Panc1 (cell line): Measurements from ENCODE around the gene BTN2A1. TPM values are rescaled to one million over a fixed set of nuclear protein-coding genes. Genes with fewer than 3 reads are reported as not detected.

Experiments
- ATAC-seq: fragments of 200-7000 bp; cut with Tn5 transposase; 2 replicates; pipeline ENCODE4 v1.9.1; 2020; ENCODE audit warnings: mild to moderate bottlenecking, moderate library complexity
- BruUV-seq: library from RNA; stranded (reverse); fragments of 400-500 nt; replicated peaks from 2 replicates; lab custom pipeline; 2021; lab: Mats Ljungman, UMichigan
- CTCF ChIA-PET: fragments of 300-600 bp; sonication (Branson Sonifier 250); formaldehyde crosslinking; loops from one replicate; lab custom pipeline; 2022; ENCODE audit warnings: antibody characterized with exemption; lab: Charles Lee
- POLR2A ChIA-PET: fragments of 300-600 bp; sonication (Branson Sonifier 250); formaldehyde crosslinking; loops from one replicate; lab custom pipeline; 2022; ENCODE audit warnings: antibody characterized with exemption; lab: Charles Lee
- DNase-seq: peaks from one replicate; pipeline ENCODE4 v3.0.0-alpha.2; 2010; ENCODE audit warnings: low read depth, low spot score
- H3K27ac ChIP-seq: 2 replicates; pipeline ENCODE4 v1.5.1; 2011; ENCODE audit warnings: mild to moderate bottlenecking, low read length, inconsistent platforms
- H3K27me3 ChIP-seq: fragments of 200-500 bp; sonication (Bioruptor generic); 2 replicates; pipeline ENCODE4 v1.6.0; 2014; ENCODE audit warnings: low read length, inconsistent platforms; ENCODE audit not compliant: control insufficient read depth, insufficient read depth
- H3K36me3 ChIP-seq: fragments of 200-500 bp; sonication (Bioruptor generic); 2 replicates; pipeline ENCODE4 v1.5.1; 2014; ENCODE audit warnings: inconsistent platforms, mild to moderate bottlenecking, low read length, moderate library complexity; ENCODE audit not compliant: control insufficient read depth, insufficient read depth
- H3K4me1 ChIP-seq: 2 replicates; pipeline ENCODE4 v1.5.1; 2011; ENCODE audit warnings: inconsistent platforms, mild to moderate bottlenecking, low read length, moderate library complexity; ENCODE audit not compliant: control insufficient read depth, insufficient read depth
- H3K4me3 ChIP-seq, 2 experiments: 2 replicates each; pipeline ENCODE4 v1.5.1; 2011 to 2012; ENCODE audit warnings: low read depth in 2 of 2, low read length in 2 of 2, mild to moderate bottlenecking in 2 of 2, inconsistent platforms in 1 of 2, moderate library complexity in 1 of 2
- H3K9me3 ChIP-seq: fragments of 200-500 bp; sonication (Bioruptor generic); 2 replicates; pipeline ENCODE4 v1.5.1; 2014; ENCODE audit warnings: low read depth, mild to moderate bottlenecking, inconsistent platforms, low read length, moderate library complexity; ENCODE audit not compliant: control insufficient read depth, insufficient read depth
- POLR2AphosphoS5 ChIP-seq: IDR thresholded peaks from 2 replicates; pipeline ENCODE4 v1.6.1; 2012; ENCODE audit warnings: mild to moderate bottlenecking, low read depth, low read length, moderate library complexity
- SIN3A ChIP-seq: IDR thresholded peaks from 2 replicates; pipeline ENCODE4 v1.6.1; 2012; ENCODE audit warnings: low read depth, mild to moderate bottlenecking, low read length, moderate library complexity, borderline replicate concordance; ENCODE audit not compliant: insufficient read depth
- TCF7L2 ChIP-seq: IDR thresholded peaks from 2 replicates; pipeline ENCODE4 v1.6.1; 2011; ENCODE audit warnings: mild to moderate bottlenecking, low read depth, low read length, inconsistent platforms
- in situ Hi-C: cut with HindIII; loops from 2 replicates; pipeline ENCODE4 v1.10.0; 2016; ENCODE audit warnings: low sequenced_read_pairs, low pct_unique_long_range_greater_than_20kb
- intact Hi-C: fragments of 100-400 bp; cut with micrococcal nuclease; formaldehyde crosslinking; loops from one replicate; pipeline ENCODE4 v1.10.0; 2022; ENCODE audit not compliant: unreplicated experiment
- total RNA-seq: library from RNA; stranded (reverse); gene quantifications from one replicate; pipeline ENCODE4 v1.2.1, GENCODE V29; 2021; ENCODE audit not compliant: unreplicated experiment
- TF ChIP-seq, protein P1 (sequence below): fragments of 450-650 bp; IDR thresholded peaks from 2 replicates; pipeline ENCODE4 v1.5.1; 2017; ENCODE audit warnings: mild to moderate bottlenecking
- TF ChIP-seq, protein P2 (sequence below), 2 experiments: IDR thresholded peaks; 2 replicates each; pipeline ENCODE4 v1.6.1; 2011 to 2012; ENCODE audit warnings: low read depth in 2 of 2, control low read depth in 1 of 2, low read length in 1 of 2, mild to moderate bottlenecking in 1 of 2, moderate library complexity in 1 of 2; ENCODE audit not compliant: insufficient read depth in 1 of 2

BTN2A1 gene
- total RNA-seq, 1 experiment from 2014 or later = 23.0 TPM

DNA sequence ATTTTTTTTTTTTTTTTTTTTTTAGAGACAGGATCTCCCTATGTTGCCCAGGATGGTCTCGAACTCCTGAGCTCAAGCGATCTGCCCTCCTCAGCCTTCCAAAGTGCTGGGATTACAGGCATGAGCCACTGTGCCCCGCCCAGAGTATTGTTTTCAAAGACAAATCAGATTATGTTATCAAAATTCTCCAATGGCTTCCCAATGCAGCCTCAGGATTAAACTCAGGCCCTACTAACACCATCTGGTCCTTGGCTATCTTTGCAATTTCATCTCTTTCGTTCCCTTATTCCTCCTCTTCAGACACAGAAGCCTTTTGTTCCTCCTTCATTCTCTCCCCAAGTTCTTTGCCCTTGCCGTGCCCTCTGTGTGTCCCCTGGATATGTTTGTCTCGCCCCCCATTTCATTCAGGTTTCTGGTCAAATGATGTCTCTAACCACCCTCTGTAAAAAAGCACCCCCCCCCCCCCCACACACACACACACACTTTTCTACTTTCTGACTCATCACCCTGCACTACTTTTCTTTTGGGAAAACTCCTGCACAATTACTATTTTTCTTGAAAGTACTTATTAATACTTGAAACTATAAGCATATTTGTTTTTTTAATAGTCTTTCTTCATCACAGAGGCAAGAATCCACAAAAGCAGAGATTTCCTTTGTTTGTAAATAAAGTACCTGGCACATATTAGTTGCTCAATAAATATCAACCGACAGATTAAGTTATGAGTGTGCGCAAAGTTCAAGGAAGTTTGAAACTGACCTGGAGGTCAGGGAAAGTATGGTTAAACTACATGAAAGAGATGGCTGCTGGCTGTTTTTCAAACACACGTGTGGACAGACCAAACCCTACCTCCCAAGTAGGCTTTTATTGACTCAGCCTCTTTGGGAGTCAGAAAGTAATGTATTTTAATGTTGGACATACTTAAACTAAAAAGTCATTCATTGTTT lies 59.0 kb downstream of the BTN2A1 start:
- Histone ChIP-seq H3K36me3 (no peaks in the 10 kb centered on the region), H3K4me1 (peaks cover 5% of the 10 kb centered on the region), H3K9me3 (no peaks in the 10 kb centered on the region), H3K27me3 (no peaks in the 10 kb centered on the region), H3K27ac (no peak overlapping the region), H3K4me3 (no peak overlapping the region)
- DNase-seq = no peak
- no peak for ATAC-seq
- TF ChIP-seq, protein P1, sequence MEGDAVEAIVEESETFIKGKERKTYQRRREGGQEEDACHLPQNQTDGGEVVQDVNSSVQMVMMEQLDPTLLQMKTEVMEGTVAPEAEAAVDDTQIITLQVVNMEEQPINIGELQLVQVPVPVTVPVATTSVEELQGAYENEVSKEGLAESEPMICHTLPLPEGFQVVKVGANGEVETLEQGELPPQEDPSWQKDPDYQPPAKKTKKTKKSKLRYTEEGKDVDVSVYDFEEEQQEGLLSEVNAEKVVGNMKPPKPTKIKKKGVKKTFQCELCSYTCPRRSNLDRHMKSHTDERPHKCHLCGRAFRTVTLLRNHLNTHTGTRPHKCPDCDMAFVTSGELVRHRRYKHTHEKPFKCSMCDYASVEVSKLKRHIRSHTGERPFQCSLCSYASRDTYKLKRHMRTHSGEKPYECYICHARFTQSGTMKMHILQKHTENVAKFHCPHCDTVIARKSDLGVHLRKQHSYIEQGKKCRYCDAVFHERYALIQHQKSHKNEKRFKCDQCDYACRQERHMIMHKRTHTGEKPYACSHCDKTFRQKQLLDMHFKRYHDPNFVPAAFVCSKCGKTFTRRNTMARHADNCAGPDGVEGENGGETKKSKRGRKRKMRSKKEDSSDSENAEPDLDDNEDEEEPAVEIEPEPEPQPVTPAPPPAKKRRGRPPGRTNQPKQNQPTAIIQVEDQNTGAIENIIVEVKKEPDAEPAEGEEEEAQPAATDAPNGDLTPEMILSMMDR = no peak
- TF ChIP-seq POLR2AphosphoS5 = no peak
- no peak for TF ChIP-seq TCF7L2
- TF ChIP-seq SIN3A = no peak
- TF ChIP-seq, protein P2, sequence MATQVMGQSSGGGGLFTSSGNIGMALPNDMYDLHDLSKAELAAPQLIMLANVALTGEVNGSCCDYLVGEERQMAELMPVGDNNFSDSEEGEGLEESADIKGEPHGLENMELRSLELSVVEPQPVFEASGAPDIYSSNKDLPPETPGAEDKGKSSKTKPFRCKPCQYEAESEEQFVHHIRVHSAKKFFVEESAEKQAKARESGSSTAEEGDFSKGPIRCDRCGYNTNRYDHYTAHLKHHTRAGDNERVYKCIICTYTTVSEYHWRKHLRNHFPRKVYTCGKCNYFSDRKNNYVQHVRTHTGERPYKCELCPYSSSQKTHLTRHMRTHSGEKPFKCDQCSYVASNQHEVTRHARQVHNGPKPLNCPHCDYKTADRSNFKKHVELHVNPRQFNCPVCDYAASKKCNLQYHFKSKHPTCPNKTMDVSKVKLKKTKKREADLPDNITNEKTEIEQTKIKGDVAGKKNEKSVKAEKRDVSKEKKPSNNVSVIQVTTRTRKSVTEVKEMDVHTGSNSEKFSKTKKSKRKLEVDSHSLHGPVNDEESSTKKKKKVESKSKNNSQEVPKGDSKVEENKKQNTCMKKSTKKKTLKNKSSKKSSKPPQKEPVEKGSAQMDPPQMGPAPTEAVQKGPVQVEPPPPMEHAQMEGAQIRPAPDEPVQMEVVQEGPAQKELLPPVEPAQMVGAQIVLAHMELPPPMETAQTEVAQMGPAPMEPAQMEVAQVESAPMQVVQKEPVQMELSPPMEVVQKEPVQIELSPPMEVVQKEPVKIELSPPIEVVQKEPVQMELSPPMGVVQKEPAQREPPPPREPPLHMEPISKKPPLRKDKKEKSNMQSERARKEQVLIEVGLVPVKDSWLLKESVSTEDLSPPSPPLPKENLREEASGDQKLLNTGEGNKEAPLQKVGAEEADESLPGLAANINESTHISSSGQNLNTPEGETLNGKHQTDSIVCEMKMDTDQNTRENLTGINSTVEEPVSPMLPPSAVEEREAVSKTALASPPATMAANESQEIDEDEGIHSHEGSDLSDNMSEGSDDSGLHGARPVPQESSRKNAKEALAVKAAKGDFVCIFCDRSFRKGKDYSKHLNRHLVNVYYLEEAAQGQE (IDR thresholded peaks at IDR 0.05; ENCODE audit: insufficient read depth in 1 of 2, low read depth in 2 of 2, low read length in 1 of 2) = no peak
- intact Hi-C loops (no loop called here), in situ Hi-C loops (no loop called here)
- CTCF ChIA-PET = no interaction called here
- no TSS peak for BruUV-seq
- POLR2A ChIA-PET = no interaction called here

Other genes starting within 250 kb of the BTN2A1 start
- 5.5 TPM for gene BTN3A2, start 92.8 kb upstream of the BTN2A1 start, total RNA-seq
- gene BTN2A2, start 74.8 kb upstream of the BTN2A1 start, total RNA-seq = 8.1 TPM
- 5.0 TPM for gene BTN3A1, start 55.7 kb upstream of the BTN2A1 start, total RNA-seq
- 0.77 TPM for gene BTN3A3, start 17.5 kb upstream of the BTN2A1 start, total RNA-seq
- 0.10 TPM for gene BTN1A1, start 42.3 kb downstream of the BTN2A1 start, total RNA-seq
- gene HMGN4, start 80.4 kb downstream of the BTN2A1 start, total RNA-seq = 60.5 TPM
- 18.0 TPM for gene ABT1, start 139.0 kb downstream of the BTN2A1 start, total RNA-seq
- 31.2 TPM for gene ZNF322, start 201.8 kb downstream of the BTN2A1 start, total RNA-seq